Uterus (tissue), 2 donors: ENCODE data around the gene PRAC2.

ENCODE experiments used
- POLR2A ChIP-seq, 2 donors: fragments of 450-650 bp; IDR thresholded peaks; one replicate each; pipeline ENCODE4 v1.6.1; 2016; ENCODE audit warnings: antibody characterized with exemption in 2 of 2, mild to moderate bottlenecking in 1 of 2, moderate library complexity in 1 of 2
- TF ChIP-seq, protein P1 (sequence below), 4 experiments: fragments of 200-600 bp in 2 of 4; fragments of 450-650 bp in 2 of 4; sonication (generic) in 2 of 4; IDR thresholded peaks; one replicate each; pipeline ENCODE4 v1.5.1; 2016 to 2019; ENCODE audit warnings: antibody characterized with exemption in 4 of 4, mild to moderate bottlenecking in 2 of 4, moderate library complexity in 1 of 4

DNA sequence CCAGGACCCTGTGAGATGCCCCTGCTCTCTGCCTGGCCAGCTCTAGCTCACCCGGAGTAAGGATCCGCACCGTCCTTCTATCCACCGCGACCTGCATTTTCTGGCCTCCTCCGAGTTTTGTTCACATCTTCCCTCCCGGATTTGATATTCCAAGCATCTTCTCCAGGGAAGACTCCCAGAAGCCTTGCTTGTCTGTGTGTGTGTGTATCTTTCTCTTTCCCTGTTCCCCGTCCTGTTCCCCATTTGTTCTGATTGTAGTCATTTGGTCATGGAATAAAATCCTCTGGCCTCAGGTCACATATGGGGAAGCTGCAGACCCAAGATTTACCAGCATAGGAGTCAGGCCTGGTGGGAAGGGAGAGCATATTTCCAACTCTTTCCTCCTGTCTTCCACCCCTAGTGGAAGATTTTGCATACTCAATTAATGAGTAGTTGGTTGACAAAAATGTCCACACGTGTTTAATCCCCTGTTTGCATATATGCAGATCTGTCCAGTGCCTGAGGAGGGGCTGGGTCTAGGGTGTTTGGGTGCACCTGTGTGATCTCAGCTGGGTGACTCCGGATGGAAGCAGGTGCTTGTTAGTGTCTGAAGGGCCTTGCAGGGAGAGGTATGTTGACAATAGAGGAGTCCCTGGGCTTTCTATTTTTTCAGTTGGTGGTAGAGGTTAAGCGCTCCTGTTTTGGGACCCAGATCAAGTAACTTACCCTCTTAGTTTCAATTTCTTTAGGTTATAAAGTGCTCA lies 2.5 kb upstream of the PRAC2 start:
- TF ChIP-seq, protein P1, sequence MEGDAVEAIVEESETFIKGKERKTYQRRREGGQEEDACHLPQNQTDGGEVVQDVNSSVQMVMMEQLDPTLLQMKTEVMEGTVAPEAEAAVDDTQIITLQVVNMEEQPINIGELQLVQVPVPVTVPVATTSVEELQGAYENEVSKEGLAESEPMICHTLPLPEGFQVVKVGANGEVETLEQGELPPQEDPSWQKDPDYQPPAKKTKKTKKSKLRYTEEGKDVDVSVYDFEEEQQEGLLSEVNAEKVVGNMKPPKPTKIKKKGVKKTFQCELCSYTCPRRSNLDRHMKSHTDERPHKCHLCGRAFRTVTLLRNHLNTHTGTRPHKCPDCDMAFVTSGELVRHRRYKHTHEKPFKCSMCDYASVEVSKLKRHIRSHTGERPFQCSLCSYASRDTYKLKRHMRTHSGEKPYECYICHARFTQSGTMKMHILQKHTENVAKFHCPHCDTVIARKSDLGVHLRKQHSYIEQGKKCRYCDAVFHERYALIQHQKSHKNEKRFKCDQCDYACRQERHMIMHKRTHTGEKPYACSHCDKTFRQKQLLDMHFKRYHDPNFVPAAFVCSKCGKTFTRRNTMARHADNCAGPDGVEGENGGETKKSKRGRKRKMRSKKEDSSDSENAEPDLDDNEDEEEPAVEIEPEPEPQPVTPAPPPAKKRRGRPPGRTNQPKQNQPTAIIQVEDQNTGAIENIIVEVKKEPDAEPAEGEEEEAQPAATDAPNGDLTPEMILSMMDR (IDR thresholded peaks at IDR 0.05): no peak
- no peak for TF ChIP-seq POLR2A (IDR thresholded peaks at IDR 0.05)
